HG03354 (cell line): Measurements from ENCODE around the gene PTPN6.

ENCODE experiments used
- ATAC-seq: cut with Tn5 transposase; IDR thresholded peaks from one replicate; pipeline ENCODE4 v1.9.1; 2021; ENCODE audit warnings: mild to moderate bottlenecking; ENCODE audit not compliant: unreplicated experiment, poor library complexity, severe bottlenecking

PTPN6 gene

GRCh38 chr12:6953442-6954315 lies 2.5 kb downstream of the PTPN6 start:
- ATAC-seq = peak; percentile 50

- no peak for ATAC-seq
Observed at GRCh38 chr12:6954316-6955107, 3.4 kb downstream of the PTPN6 start.

- ATAC-seq = no peak
Observed at GRCh38 chr12:6955108-6956020, 4.2 kb downstream of the PTPN6 start.

GRCh38 chr12:6956021-6956727 lies 5.0 kb downstream of the PTPN6 start:
- no peak for ATAC-seq

GRCh38 chr12:6957151-6957701 lies 6.1 kb downstream of the PTPN6 start:
- ATAC-seq = no peak

GRCh38 chr12:6957741-6958608 lies 6.8 kb downstream of the PTPN6 start:
- ATAC-seq = no peak

- ATAC-seq = no peak
Observed at GRCh38 chr12:6958609-6959057, 7.5 kb downstream of the PTPN6 start.

- ATAC-seq = peak; percentile 66
Observed at GRCh38 chr12:6959058-6959804, 8.1 kb downstream of the PTPN6 start.

GRCh38 chr12:6959805-6960592 lies 8.8 kb downstream of the PTPN6 start:
- no peak for ATAC-seq

GRCh38 chr12:6960593-6961277 lies 9.6 kb downstream of the PTPN6 start:
- no peak for ATAC-seq

GRCh38 chr12:6961278-6961694 lies 10.1 kb downstream of the PTPN6 start:
- peak; percentile 18 for ATAC-seq

GRCh38 chr12:6961695-6962284 lies 10.6 kb downstream of the PTPN6 start:
- ATAC-seq = peak; percentile 19

- ATAC-seq = no peak
Observed at GRCh38 chr12:6962285-6963015, 11.3 kb downstream of the PTPN6 start.

- ATAC-seq = no peak
Observed at GRCh38 chr12:6963016-6963731, 12.0 kb downstream of the PTPN6 start.
